Esophagus squamous epithelium (tissue), 5 donors: ENCODE measurements around the gene NTNG2. TPM values are rescaled to one million over a fixed set of nuclear protein-coding genes. Genes with fewer than 3 reads are reported as not detected.

ENCODE experiments used
- DNase-seq: peaks from one replicate; lab custom pipeline; 2025; lab: John Stamatoyannopoulos, UW
- H3K27ac ChIP-seq, 4 donors: fragments of 200-600 bp; sonication (generic); one replicate each; pipeline ENCODE4 v1.5.1; 2016 to 2019; ENCODE audit warnings: mild to moderate bottlenecking in 1 of 4
- H3K27me3 ChIP-seq, 4 donors: fragments of 200-600 bp; sonication (generic); 1 replicate in 3 of 4; 2 replicates in 1 of 4; pipeline versions ENCODE4 v1.5.1 to v1.6.0; 2017 to 2021; ENCODE audit warnings: antibody characterized with exemption in 1 of 4
- H3K36me3 ChIP-seq, 3 donors: fragments of 200-600 bp; sonication (generic); one replicate each; pipeline ENCODE4 v1.5.1; 2016 to 2019
- H3K4me1 ChIP-seq, 3 donors: fragments of 200-600 bp; sonication (generic); one replicate each; pipeline ENCODE4 v1.5.1; 2017 to 2019
- H3K4me3 ChIP-seq, 4 donors: fragments of 200-600 bp; sonication (generic); 1 replicate in 3 of 4; 2 replicates in 1 of 4; pipeline ENCODE4 v1.5.1; 2016 to 2019; ENCODE audit warnings: mild to moderate bottlenecking in 2 of 4, moderate library complexity in 1 of 4
- H3K9me3 ChIP-seq, 3 donors: fragments of 200-600 bp; sonication (generic); one replicate each; pipeline ENCODE4 v1.5.1; 2016 to 2019
- CTCF ChIP-seq, 6 experiments: fragments of 450-650 bp in 4 of 6; fragments of 200-600 bp in 2 of 6; sonication (generic) in 2 of 6; IDR thresholded peaks; one replicate each; pipeline ENCODE4 v1.5.1; 2016 to 2019; ENCODE audit warnings: antibody characterized with exemption in 6 of 6, mild to moderate bottlenecking in 4 of 6, moderate library complexity in 4 of 6
- POLR2A ChIP-seq, 4 donors: fragments of 450-650 bp; IDR thresholded peaks; one replicate each; pipeline ENCODE4 v1.6.1; 2017; ENCODE audit warnings: antibody characterized with exemption in 4 of 4, mild to moderate bottlenecking in 4 of 4, moderate library complexity in 3 of 4
- WGBS, 2 donors: methylation state at CpG; one replicate each; pipeline ENCODE4 v1.1.5; 2018; 5-methylcytosine and 5-hydroxymethylcytosine counted together
- intact Hi-C: fragments of 100-400 bp; cut with DNase I; formaldehyde crosslinking; loops from one replicate; pipeline ENCODE4 v1.15.0; 2022
- total RNA-seq, 4 donors: library from RNA; depleted of rRNA; stranded (reverse); fragments of >200 nt; gene quantifications; one replicate each; pipeline ENCODE4 v1.1.0, GENCODE V29; 2016
- donor health status: DM: yes; HTN: yes; CAD: no.

The NTNG2 gene
- total RNA-seq, 4 donors from 2014 or later, result 0.08 to 0.95 (median 0.29) TPM

GRCh38 chr9:132157347-132158116 is 4.3 kb upstream of the NTNG2 start:
- no peaks in the 10 kb centered on the region for H3K9me3 ChIP-seq
- 76 to 82% methylated on average over 10 to 12 of the region's 19 CpGs for WGBS, 2 donors
- H3K4me1 ChIP-seq, result peaks cover 1 to 19% (median 13%) of the 10 kb centered on the region in 3 donors
- H3K27me3 ChIP-seq, result peaks cover 5 to 99% (median 15%) of the 10 kb centered on the region in 4 donors
- no peaks in the 10 kb centered on the region for H3K36me3 ChIP-seq
- H3K4me3 ChIP-seq, result no peak overlapping the region
- no peak for DNase-seq
- intact Hi-C loops, result no loop called here
- TF ChIP-seq CTCF (IDR thresholded peaks at IDR 0.05) (no peak), POLR2A (IDR thresholded peaks at IDR 0.05) (no peak)
- no peak overlapping the region for H3K27ac ChIP-seq

GRCh38 chr9:132160802-132161742 is 786 bp upstream of the NTNG2 start:
- intact Hi-C loops, result no loop called here
- no peak for TF ChIP-seq CTCF (IDR thresholded peaks at IDR 0.05)
- no peak for TF ChIP-seq POLR2A (IDR thresholded peaks at IDR 0.05)
- H3K4me3 ChIP-seq, result peak overlapping the region; percentile 43 to 74 (median 54)
- no peaks in the 10 kb centered on the region for H3K9me3 ChIP-seq
- H3K27ac ChIP-seq, result peak overlapping the region in 1 of 4 donors; percentile 44
- 0% methylated on average over 7 of the region's 50 CpGs; no CpG with 5 or more reads in 1 of the 2 donors for WGBS, 2 donors
- peaks cover 14 to 99% (median 31%) of the 10 kb centered on the region in 4 donors for H3K27me3 ChIP-seq
- no peaks in the 10 kb centered on the region for H3K36me3 ChIP-seq
- DNase-seq, result no peak
- H3K4me1 ChIP-seq, result peaks cover 15 to 49% (median 32%) of the 10 kb centered on the region in 3 donors

GRCh38 chr9:132162764-132163456 is 1.1 kb downstream of the NTNG2 start:
- no peak for DNase-seq
- Histone ChIP-seq H3K36me3 (no peaks in the 10 kb centered on the region), H3K4me1 (peaks cover 15 to 49% (median 32%) of the 10 kb centered on the region in 3 donors), H3K27ac (no peak overlapping the region), H3K27me3 (peaks cover 9 to 100% (median 35%) of the 10 kb centered on the region in 4 donors), H3K9me3 (no peaks in the 10 kb centered on the region), H3K4me3 (peak overlapping the region; percentile 6 to 74 (median 54))
- no peak for TF ChIP-seq POLR2A (IDR thresholded peaks at IDR 0.05)
- WGBS, 2 donors, result 2% methylated on average over 14 of the region's 74 CpGs; no CpG with 5 or more reads in 1 of the 2 donors
- intact Hi-C loops, result no loop called here

- Histone ChIP-seq H3K4me3 (peak overlapping the region; percentile 6 to 74 (median 54)), H3K4me1 (peaks cover 15 to 49% (median 32%) of the 10 kb centered on the region in 3 donors), H3K27me3 (peaks cover 9 to 100% (median 35%) of the 10 kb centered on the region in 4 donors), H3K36me3 (no peaks in the 10 kb centered on the region), H3K9me3 (no peaks in the 10 kb centered on the region), H3K27ac (no peak overlapping the region)
- no peak for TF ChIP-seq POLR2A (IDR thresholded peaks at IDR 0.05)
- TF ChIP-seq CTCF (IDR thresholded peaks at IDR 0.05), result no peak
- intact Hi-C loops, result no loop called here
- WGBS, 2 donors, result 0 to 3% methylated on average over 4 to 10 of the region's 29 CpGs
- no peak for DNase-seq
Observed at GRCh38 chr9:132163457-132163875, 1.6 kb downstream of the NTNG2 start.
